Activated T-cell treated with anti-CD3 and anti-CD28 coated beads, Interleukin-2, amount 50 U/mL, for 24 hours (primary cell): ENCODE results near the gene SFMBT2.

Experiments used
- DNase-seq: peaks from one replicate; pipeline ENCODE4 v3.0.0-alpha.2; 2020
- H3K27ac Mint-ChIP-seq: 2 replicates; pipeline ENCODE4 v1.8.0; 2020; ENCODE audit warnings: mild to moderate bottlenecking, mixed read lengths
- H3K27me3 Mint-ChIP-seq: 2 replicates; pipeline ENCODE4 v1.8.0; 2020; ENCODE audit warnings: mixed read lengths
- H3K36me3 Mint-ChIP-seq: 2 replicates; pipeline ENCODE4 v1.8.0; 2020; ENCODE audit warnings: low read depth, mixed read lengths
- H3K4me1 Mint-ChIP-seq: 2 replicates; pipeline ENCODE4 v1.8.0; 2020; ENCODE audit warnings: low read depth, mixed read lengths
- H3K4me3 Mint-ChIP-seq: 2 replicates; pipeline ENCODE4 v1.8.0; 2020; ENCODE audit warnings: mild to moderate bottlenecking, moderate library complexity, mixed read lengths
- H3K9me3 Mint-ChIP-seq: 2 replicates; pipeline ENCODE4 v1.8.0; 2020; ENCODE audit warnings: mixed read lengths

The SFMBT2 gene

GRCh38 chr10:7377614-7378248 lies 33.1 kb downstream of the SFMBT2 start:
- peaks cover 40% of the 10 kb centered on the region for H3K4me1 Mint-ChIP-seq
- no peak for DNase-seq
- H3K27me3 Mint-ChIP-seq: no peaks in the 10 kb centered on the region
- H3K9me3 Mint-ChIP-seq: no peaks in the 10 kb centered on the region
- H3K4me3 Mint-ChIP-seq: no peak overlapping the region
- peaks cover 85% of the 10 kb centered on the region for H3K36me3 Mint-ChIP-seq
- peak overlapping the region; percentile 64 for H3K27ac Mint-ChIP-seq

DNA sequence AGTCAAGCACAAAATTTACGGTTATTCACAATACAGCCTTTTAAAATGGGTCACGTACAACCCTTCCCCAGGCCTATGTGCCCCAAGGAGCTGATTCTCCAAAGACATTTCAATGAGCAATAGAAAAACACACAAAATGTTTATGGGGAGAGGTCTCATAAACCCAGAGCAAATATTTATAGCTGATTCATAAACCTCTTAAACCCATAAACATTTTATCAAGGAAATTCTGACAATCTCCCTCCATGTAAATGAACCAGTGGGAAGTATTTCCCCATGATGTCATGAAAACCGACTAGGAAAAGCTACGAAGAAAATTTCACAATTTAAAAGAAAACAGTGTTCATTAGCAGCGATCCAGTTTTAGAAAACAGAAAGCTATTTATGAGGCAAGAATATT lies 36.0 kb downstream of the SFMBT2 start:
- Mint-ChIP-seq H3K36me3 (peaks cover 86% of the 10 kb centered on the region), H3K9me3 (no peaks in the 10 kb centered on the region), H3K27ac (no peak overlapping the region), H3K27me3 (no peaks in the 10 kb centered on the region), H3K4me1 (peaks cover 31% of the 10 kb centered on the region), H3K4me3 (no peak overlapping the region)
- DNase-seq: no peak

DNA sequence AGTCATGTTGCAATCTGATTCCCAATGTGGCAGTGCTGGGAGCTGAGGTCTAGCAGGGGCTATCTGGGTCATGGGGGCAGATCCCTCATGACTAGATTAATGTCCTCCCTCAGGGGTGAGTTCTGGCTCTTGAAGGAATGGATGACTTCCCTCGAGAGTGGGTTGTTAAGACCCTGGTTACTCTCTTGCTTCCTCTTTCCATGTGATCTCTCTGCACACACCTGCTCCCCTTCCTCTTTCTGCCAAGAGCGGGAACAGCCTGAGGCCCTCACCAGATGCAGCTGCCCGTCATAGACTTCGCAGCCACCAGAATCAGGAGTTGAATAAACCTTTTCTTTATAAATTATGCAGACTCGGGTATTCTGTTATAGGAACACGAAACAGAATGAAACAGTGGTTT lies 37.8 kb downstream of the SFMBT2 start:
- Mint-ChIP-seq H3K27me3 (no peaks in the 10 kb centered on the region), H3K4me3 (no peak overlapping the region), H3K9me3 (no peaks in the 10 kb centered on the region), H3K36me3 (peaks cover 91% of the 10 kb centered on the region), H3K27ac (no peak overlapping the region), H3K4me1 (peaks cover 21% of the 10 kb centered on the region)
- DNase-seq: no peak

GRCh38 chr10:7372504-7372903 lies 38.3 kb downstream of the SFMBT2 start:
- Mint-ChIP-seq H3K36me3 (peaks cover 93% of the 10 kb centered on the region), H3K4me1 (peaks cover 21% of the 10 kb centered on the region)

DNA sequence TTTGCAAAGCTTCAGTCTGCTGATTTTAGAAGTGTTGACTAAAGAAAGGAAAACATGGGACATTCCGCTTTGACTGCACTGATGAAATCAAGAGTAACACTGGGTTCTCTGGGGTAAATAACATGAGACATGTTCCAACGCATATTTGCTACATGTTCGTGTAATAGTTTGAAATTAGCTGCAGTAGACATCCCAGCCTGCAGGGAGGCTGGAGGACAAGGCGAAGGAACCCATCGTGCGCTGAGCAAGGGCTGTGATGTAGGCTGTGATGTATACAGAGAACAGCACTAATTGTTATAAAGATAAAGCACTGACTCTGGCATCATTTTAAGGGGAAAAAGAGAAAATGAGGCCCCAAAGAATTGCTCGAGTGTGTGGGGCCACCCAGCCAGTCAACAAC lies 40.3 kb downstream of the SFMBT2 start:
- Mint-ChIP-seq H3K36me3 (peaks cover 96% of the 10 kb centered on the region), H3K27me3 (no peaks in the 10 kb centered on the region), H3K9me3 (no peaks in the 10 kb centered on the region), H3K27ac (peak overlapping the region; percentile 23), H3K4me1 (peaks cover 19% of the 10 kb centered on the region), H3K4me3 (no peak overlapping the region)
- DNase-seq: no peak

More at GRCh38 chr10:7372504-7372903, 38.3 kb downstream of the SFMBT2 start:
- Mint-ChIP-seq H3K27ac (no peak overlapping the region), H3K27me3 (no peaks in the 10 kb centered on the region), H3K4me3 (no peak overlapping the region), H3K9me3 (no peaks in the 10 kb centered on the region)
- no peak for DNase-seq

DNA sequence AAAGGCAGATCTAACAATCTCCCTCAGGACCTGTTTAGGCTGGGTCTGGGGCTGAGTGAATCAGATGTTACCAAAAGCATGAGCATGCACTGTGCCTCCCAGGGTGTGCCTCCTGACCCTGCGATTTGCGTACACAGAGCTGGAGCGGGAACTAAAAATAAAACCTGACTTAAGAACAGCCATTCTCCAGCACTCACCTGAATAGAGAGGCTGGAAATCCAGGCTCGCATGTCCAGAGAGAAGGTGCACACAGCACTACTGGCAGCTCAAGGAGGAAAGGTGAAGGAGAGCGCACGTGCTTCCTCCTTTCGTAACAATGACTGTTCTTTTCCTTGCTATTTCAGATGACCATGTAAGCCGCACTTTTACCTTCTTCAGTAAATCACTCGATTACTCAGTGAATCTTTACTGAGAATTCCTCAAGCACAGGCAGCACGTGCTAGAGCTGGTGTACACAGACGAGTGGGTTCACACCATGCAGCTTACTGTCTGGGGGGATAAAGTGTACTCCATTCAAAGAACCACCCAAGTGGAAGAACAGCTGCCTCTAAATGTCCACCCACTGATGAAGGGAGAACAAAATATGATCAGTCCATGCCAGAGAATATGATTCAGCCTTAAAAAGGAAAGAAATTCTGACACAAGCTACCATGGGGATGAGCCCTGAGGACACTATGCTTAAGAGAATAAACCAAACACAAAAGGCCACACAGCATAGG lies 45.6 kb downstream of the SFMBT2 start:
- Mint-ChIP-seq H3K36me3 (peaks cover 97% of the 10 kb centered on the region), H3K27ac (peak overlapping the region; percentile 90), H3K4me1 (peaks cover 40% of the 10 kb centered on the region), H3K4me3 (no peak overlapping the region), H3K9me3 (peaks cover 2% of the 10 kb centered on the region), H3K27me3 (no peaks in the 10 kb centered on the region)
- DNase-seq: no peak

- H3K4me1 Mint-ChIP-seq: peaks cover 43% of the 10 kb centered on the region
- peak overlapping the region; percentile 90 for H3K27ac Mint-ChIP-seq
- H3K9me3 Mint-ChIP-seq: peaks cover 2% of the 10 kb centered on the region
- peaks cover 97% of the 10 kb centered on the region for H3K36me3 Mint-ChIP-seq
- H3K27me3 Mint-ChIP-seq: no peaks in the 10 kb centered on the region
- no peak for DNase-seq
- peak overlapping the region; percentile 41 for H3K4me3 Mint-ChIP-seq
Observed at GRCh38 chr10:7364474-7364873, 46.4 kb downstream of the SFMBT2 start.

- peaks cover 44% of the 10 kb centered on the region for H3K4me1 Mint-ChIP-seq
- DNase-seq: no peak
- H3K4me3 Mint-ChIP-seq: no peak overlapping the region
- no peaks in the 10 kb centered on the region for H3K27me3 Mint-ChIP-seq
- peaks cover 97% of the 10 kb centered on the region for H3K36me3 Mint-ChIP-seq
- H3K9me3 Mint-ChIP-seq: peaks cover 6% of the 10 kb centered on the region
- H3K27ac Mint-ChIP-seq: peak overlapping the region; percentile 90
Observed at GRCh38 chr10:7363700-7364099, 47.1 kb downstream of the SFMBT2 start.

GRCh38 chr10:7362471-7362870 lies 48.4 kb downstream of the SFMBT2 start:
- Mint-ChIP-seq H3K9me3 (peaks cover 10% of the 10 kb centered on the region), H3K27ac (no peak overlapping the region), H3K4me3 (no peak overlapping the region), H3K27me3 (no peaks in the 10 kb centered on the region), H3K36me3 (peaks cover 98% of the 10 kb centered on the region), H3K4me1 (peaks cover 45% of the 10 kb centered on the region)
- DNase-seq: no peak

- no peak for DNase-seq
- no peak overlapping the region for H3K4me3 Mint-ChIP-seq
- peaks cover 52% of the 10 kb centered on the region for H3K4me1 Mint-ChIP-seq
- peaks cover 10% of the 10 kb centered on the region for H3K9me3 Mint-ChIP-seq
- no peak overlapping the region for H3K27ac Mint-ChIP-seq
- H3K36me3 Mint-ChIP-seq: peaks cover 96% of the 10 kb centered on the region
- no peaks in the 10 kb centered on the region for H3K27me3 Mint-ChIP-seq
Observed at GRCh38 chr10:7361316-7361715, 49.5 kb downstream of the SFMBT2 start.

GRCh38 chr10:7359954-7360353 lies 50.9 kb downstream of the SFMBT2 start:
- H3K4me1 Mint-ChIP-seq: peaks cover 47% of the 10 kb centered on the region
- H3K36me3 Mint-ChIP-seq: peaks cover 89% of the 10 kb centered on the region
- no peak overlapping the region for H3K4me3 Mint-ChIP-seq
- no peak for DNase-seq
- H3K9me3 Mint-ChIP-seq: peaks cover 10% of the 10 kb centered on the region
- no peak overlapping the region for H3K27ac Mint-ChIP-seq
- H3K27me3 Mint-ChIP-seq: no peaks in the 10 kb centered on the region

DNA sequence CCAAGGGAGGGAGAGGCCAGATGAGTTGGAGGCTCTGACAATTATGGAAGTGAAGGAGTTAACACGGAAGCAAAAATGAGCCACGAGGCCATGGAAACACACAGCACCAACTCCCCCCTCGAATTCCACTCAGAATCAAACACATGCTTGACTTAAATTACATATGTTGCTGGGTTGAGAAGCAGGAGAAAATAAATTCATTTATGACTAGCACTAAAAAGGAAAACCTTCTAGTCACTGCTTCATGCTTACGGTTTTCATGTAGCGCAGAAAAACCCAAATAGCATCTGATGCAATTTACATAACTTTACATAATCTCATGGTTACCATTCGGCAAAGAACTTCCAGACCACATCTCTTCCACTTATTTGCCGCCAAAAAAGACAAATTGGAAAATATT lies 51.5 kb downstream of the SFMBT2 start:
- Mint-ChIP-seq H3K4me1 (peaks cover 47% of the 10 kb centered on the region), H3K27me3 (no peaks in the 10 kb centered on the region), H3K27ac (no peak overlapping the region), H3K36me3 (peaks cover 86% of the 10 kb centered on the region), H3K4me3 (no peak overlapping the region), H3K9me3 (peaks cover 10% of the 10 kb centered on the region)
- no peak for DNase-seq

GRCh38 chr10:7357193-7357592 lies 53.6 kb downstream of the SFMBT2 start:
- Mint-ChIP-seq H3K4me1 (peaks cover 43% of the 10 kb centered on the region), H3K27ac (no peak overlapping the region), H3K27me3 (no peaks in the 10 kb centered on the region)

GRCh38 chr10:7354330-7355047 lies 56.3 kb downstream of the SFMBT2 start:
- H3K27ac Mint-ChIP-seq: peak overlapping the region; percentile 17
- H3K4me1 Mint-ChIP-seq: peaks cover 48% of the 10 kb centered on the region
- H3K36me3 Mint-ChIP-seq: peaks cover 81% of the 10 kb centered on the region

More at GRCh38 chr10:7357193-7357592, 53.6 kb downstream of the SFMBT2 start:
- no peak for DNase-seq
- Mint-ChIP-seq H3K4me3 (no peak overlapping the region), H3K36me3 (peaks cover 79% of the 10 kb centered on the region), H3K9me3 (peaks cover 10% of the 10 kb centered on the region)

GRCh38 chr10:7351894-7352293 lies 58.9 kb downstream of the SFMBT2 start:
- peaks cover 55% of the 10 kb centered on the region for H3K4me1 Mint-ChIP-seq
- no peak overlapping the region for H3K4me3 Mint-ChIP-seq
- peak overlapping the region; percentile 32 for H3K27ac Mint-ChIP-seq
- peaks cover 73% of the 10 kb centered on the region for H3K36me3 Mint-ChIP-seq
- no peaks in the 10 kb centered on the region for H3K27me3 Mint-ChIP-seq
- peaks cover 3% of the 10 kb centered on the region for H3K9me3 Mint-ChIP-seq
- DNase-seq: no peak

More at GRCh38 chr10:7354330-7355047, 56.3 kb downstream of the SFMBT2 start:
- H3K27me3 Mint-ChIP-seq: no peaks in the 10 kb centered on the region
- DNase-seq: no peak
- peaks cover 11% of the 10 kb centered on the region for H3K9me3 Mint-ChIP-seq
- no peak overlapping the region for H3K4me3 Mint-ChIP-seq
